ENCODE data around the gene MSS51.

The MSS51 gene

DNA sequence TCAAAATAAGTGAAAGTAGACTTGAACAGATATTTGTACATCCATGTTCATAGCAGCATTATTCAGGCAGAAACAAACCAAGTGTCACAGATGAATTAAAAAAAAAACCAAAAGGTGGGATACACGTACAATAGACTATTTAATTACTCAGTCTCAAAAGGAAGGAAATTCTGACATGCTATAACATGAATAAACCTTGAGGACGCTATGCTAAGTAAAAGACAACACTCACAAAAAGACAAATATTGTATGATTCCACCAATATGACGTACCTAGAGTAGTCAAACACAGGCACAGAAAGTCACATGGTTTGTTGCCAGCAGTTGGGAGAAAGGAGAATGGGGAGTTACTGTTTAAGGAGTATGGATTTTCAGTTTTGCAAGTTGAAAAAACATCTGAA, 56.7 kb downstream of the MSS51 start:
- H3K4me3 ChIP-seq (ENCODE audit: low read depth, low read length) = no peak overlapping the region
- TF ChIP-seq, protein P1, sequence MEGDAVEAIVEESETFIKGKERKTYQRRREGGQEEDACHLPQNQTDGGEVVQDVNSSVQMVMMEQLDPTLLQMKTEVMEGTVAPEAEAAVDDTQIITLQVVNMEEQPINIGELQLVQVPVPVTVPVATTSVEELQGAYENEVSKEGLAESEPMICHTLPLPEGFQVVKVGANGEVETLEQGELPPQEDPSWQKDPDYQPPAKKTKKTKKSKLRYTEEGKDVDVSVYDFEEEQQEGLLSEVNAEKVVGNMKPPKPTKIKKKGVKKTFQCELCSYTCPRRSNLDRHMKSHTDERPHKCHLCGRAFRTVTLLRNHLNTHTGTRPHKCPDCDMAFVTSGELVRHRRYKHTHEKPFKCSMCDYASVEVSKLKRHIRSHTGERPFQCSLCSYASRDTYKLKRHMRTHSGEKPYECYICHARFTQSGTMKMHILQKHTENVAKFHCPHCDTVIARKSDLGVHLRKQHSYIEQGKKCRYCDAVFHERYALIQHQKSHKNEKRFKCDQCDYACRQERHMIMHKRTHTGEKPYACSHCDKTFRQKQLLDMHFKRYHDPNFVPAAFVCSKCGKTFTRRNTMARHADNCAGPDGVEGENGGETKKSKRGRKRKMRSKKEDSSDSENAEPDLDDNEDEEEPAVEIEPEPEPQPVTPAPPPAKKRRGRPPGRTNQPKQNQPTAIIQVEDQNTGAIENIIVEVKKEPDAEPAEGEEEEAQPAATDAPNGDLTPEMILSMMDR (IDR thresholded peaks at IDR 0.05; ENCODE audit: low read depth, low read length) = no peak
- no peak for DNase-seq (ENCODE audit: low read depth, low spot score)
- in situ Hi-C loops (cut with HindIII; ENCODE audit: low sequenced_read_pairs) = no loop called here
